ENCODE results near the gene TSEN54. TPM values are rescaled to one million over a fixed set of nuclear protein-coding genes. Genes with fewer than 3 reads are reported as not detected.
"Not testable (repeated sequence)": the region's sequence is repeated elsewhere in the genome, so short reads cannot be mapped to it uniquely, and the experiment has no call there.

Gene TSEN54
- total RNA-seq, 2 experiments from 2014 or later, result 57.4 to 69.8 TPM

DNA sequence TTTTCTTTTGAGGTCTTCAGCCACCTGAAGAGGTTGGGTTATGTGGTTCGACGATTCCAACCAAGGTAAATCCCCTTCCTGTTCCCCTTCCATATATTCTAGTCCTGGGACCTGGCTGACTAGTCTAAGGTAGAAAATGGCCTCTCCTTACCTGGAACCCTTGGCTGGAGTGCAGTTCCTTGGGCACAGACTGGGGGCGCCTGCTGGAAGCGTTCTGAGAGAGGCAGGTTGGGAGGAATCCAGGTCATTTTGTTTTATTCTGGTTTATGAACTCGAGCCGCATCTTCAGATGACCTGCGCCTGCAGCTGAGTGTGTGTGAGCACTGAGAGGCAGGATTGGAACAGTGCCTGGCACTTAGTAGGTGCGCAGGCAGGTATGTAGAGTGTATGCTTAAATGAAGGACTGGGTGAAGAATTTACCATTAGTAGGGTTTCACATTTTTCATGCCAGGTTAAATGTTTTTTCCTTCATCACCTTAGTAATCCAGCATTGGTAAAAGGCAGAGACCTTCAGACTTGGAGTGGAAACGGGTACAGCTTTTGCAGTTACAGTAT lies 2.7 kb downstream of the TSEN54 start:
- Histone ChIP-seq H3K27ac (ENCODE audit: low read depth, low read length, poor library complexity, severe bottlenecking) (no peak overlapping the region), H2AFZ (ENCODE audit: low read length) (no peak overlapping the region), H3K9me2 (ENCODE audit: insufficient read depth, low read length) (no peaks in the 10 kb centered on the region), H3K36me3 (ENCODE audit: insufficient read depth, low read length) (peaks cover 38% of the 10 kb centered on the region), H3K9me3 (ENCODE audit: low read length) (no peaks in the 10 kb centered on the region), H3K4me2 (ENCODE audit: low read length) (peak overlapping the region; percentile 82), H3K4me1 (ENCODE audit: insufficient read depth, low read length, poor library complexity, severe bottlenecking) (peaks cover 31% of the 10 kb centered on the region), H3K79me2 (ENCODE audit: insufficient read depth, low read depth, low read length) (peaks cover 6% of the 10 kb centered on the region; the same call in 1 of the 2 replicates), H4K20me1 (ENCODE audit: insufficient read depth, low read length) (peaks cover 8% of the 10 kb centered on the region; the same call in 1 of the 2 replicates), H3K4me3 (ENCODE audit: low read depth, low read length, poor library complexity, severe bottlenecking) (no peak overlapping the region)
- ChIA-PET CTCF (ENCODE audit: unreplicated experiment) (interaction anchor here (0.5 to 0.6 kb wide), 2 partner anchors 82 to 279 kb away, joined by 3 read pairs; no protein-coding TSS in a partner anchor), POLR2A (no interaction called here)
- BruUV-seq (replicated peaks), result no TSS peak
- TF ChIP-seq, protein P1, sequence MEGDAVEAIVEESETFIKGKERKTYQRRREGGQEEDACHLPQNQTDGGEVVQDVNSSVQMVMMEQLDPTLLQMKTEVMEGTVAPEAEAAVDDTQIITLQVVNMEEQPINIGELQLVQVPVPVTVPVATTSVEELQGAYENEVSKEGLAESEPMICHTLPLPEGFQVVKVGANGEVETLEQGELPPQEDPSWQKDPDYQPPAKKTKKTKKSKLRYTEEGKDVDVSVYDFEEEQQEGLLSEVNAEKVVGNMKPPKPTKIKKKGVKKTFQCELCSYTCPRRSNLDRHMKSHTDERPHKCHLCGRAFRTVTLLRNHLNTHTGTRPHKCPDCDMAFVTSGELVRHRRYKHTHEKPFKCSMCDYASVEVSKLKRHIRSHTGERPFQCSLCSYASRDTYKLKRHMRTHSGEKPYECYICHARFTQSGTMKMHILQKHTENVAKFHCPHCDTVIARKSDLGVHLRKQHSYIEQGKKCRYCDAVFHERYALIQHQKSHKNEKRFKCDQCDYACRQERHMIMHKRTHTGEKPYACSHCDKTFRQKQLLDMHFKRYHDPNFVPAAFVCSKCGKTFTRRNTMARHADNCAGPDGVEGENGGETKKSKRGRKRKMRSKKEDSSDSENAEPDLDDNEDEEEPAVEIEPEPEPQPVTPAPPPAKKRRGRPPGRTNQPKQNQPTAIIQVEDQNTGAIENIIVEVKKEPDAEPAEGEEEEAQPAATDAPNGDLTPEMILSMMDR (conservative IDR thresholded peaks at IDR 0.05; ENCODE audit: low read length), result peak; percentile 53
- no peak for TF ChIP-seq EZH2phosphoT487 (IDR thresholded peaks at IDR 0.05; ENCODE audit: borderline replicate concordance, low read depth, low read length)
- no peak for DNase-seq (ENCODE audit: low spot score)
- intact Hi-C loops (cut with micrococcal nuclease; ENCODE audit: unreplicated experiment), result loop anchor here (5.0 kb wide), 2 partner anchors 48 to 232 kb away; partner anchors contain the start of gene SLC25A19

DNA sequence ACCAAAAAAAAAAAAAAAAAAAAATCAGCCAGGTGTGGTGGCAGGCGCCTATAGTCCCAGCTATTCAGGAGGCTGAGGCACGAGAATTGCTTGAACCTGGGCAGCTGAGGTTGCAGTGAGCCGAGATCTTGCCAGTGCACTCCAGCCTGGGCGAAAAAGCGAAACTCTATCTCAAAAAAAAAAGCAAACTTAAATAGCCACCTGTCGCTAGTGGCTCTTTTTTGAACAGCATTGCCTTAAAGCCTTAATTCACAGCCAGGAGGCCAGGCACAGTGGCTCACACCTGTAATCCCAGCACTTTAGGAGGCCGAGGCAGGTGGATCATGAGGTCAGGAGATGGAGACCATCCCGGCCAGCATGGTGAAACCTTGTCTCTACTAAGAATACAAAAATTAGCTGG lies 4.1 kb downstream of the TSEN54 start:
- H3K79me2 ChIP-seq (ENCODE audit: insufficient read depth, low read depth, low read length); H3K4me2 ChIP-seq (ENCODE audit: low read length); DNase-seq (ENCODE audit: low spot score); H3K9me3 ChIP-seq (ENCODE audit: low read length); H4K20me1 ChIP-seq (ENCODE audit: insufficient read depth, low read length); H3K27ac ChIP-seq (ENCODE audit: low read depth, low read length, poor library complexity, severe bottlenecking); H2AFZ ChIP-seq (ENCODE audit: low read length); H3K4me3 ChIP-seq (ENCODE audit: low read depth, low read length, poor library complexity, severe bottlenecking); BruUV-seq (replicated peaks); H3K9me2 ChIP-seq (ENCODE audit: insufficient read depth, low read length); intact Hi-C loops (cut with micrococcal nuclease; ENCODE audit: unreplicated experiment): not testable (repeated sequence)
- POLR2A ChIA-PET, result interaction anchor here (0.6 to 1.1 kb wide), 3 partner anchors 140 to 308 kb away, joined by 3 to 7 read pairs (median 3); no protein-coding TSS in a partner anchor
- CTCF ChIA-PET (ENCODE audit: unreplicated experiment), result interaction anchor here (0.6 kb wide), 1 partner anchor 245 kb away, joined by 3 read pairs; no protein-coding TSS in a partner anchor
- H3K4me1 ChIP-seq (ENCODE audit: insufficient read depth, low read length, poor library complexity, severe bottlenecking), result peaks cover 34% of the 10 kb centered on the region
- H3K36me3 ChIP-seq (ENCODE audit: insufficient read depth, low read length), result peaks cover 41% of the 10 kb centered on the region

DNA sequence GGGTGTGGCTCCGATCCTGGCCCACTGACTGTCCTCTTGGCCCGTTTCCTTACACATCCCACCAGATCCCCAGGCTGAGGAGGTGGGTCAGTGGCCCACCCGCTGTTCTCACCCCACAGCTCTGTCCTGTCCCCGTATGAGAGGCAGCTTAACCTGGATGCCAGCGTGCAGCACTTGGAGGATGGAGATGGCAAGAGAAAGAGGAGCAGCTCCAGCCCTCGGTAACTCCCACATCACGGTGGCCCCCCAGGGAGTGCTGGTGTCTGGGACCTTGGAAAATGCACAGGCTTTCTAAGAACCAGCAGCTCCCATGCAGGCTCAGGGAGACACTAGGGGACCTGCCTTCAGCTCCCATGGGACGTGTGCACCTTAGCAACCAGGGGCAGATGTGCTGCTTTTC lies 5.0 kb downstream of the TSEN54 start:
- no peaks in the 10 kb centered on the region for H3K9me2 ChIP-seq (ENCODE audit: insufficient read depth, low read length)
- peaks cover 6% of the 10 kb centered on the region; the same call in 1 of the 2 replicates for H3K79me2 ChIP-seq (ENCODE audit: insufficient read depth, low read depth, low read length)
- CTCF ChIA-PET (ENCODE audit: unreplicated experiment), result no interaction called here
- H3K36me3 ChIP-seq (ENCODE audit: insufficient read depth, low read length), result peaks cover 41% of the 10 kb centered on the region
- intact Hi-C loops (cut with micrococcal nuclease; ENCODE audit: unreplicated experiment), result no loop called here
- DNase-seq (ENCODE audit: low spot score), result no peak
- H3K27ac ChIP-seq (ENCODE audit: low read depth, low read length, poor library complexity, severe bottlenecking), result no peak overlapping the region
- no peaks in the 10 kb centered on the region for H3K9me3 ChIP-seq (ENCODE audit: low read length)
- no peak overlapping the region for H3K4me2 ChIP-seq (ENCODE audit: low read length)
- peaks cover 8% of the 10 kb centered on the region; the same call in 1 of the 2 replicates for H4K20me1 ChIP-seq (ENCODE audit: insufficient read depth, low read length)
- H2AFZ ChIP-seq (ENCODE audit: low read length), result no peak overlapping the region
- BruUV-seq (replicated peaks), result no TSS peak
- TF ChIP-seq, protein P1 (conservative IDR thresholded peaks at IDR 0.05; ENCODE audit: low read length), result no peak
- no peak for TF ChIP-seq EZH2phosphoT487 (IDR thresholded peaks at IDR 0.05; ENCODE audit: borderline replicate concordance, low read depth, low read length)
- POLR2A ChIA-PET, result interaction anchor here (0.7 to 1.1 kb wide), 3 partner anchors 14 to 259 kb away, joined by 3 to 5 read pairs (median 3); partner anchors contain the start of gene TMEM94
- no peak overlapping the region for H3K4me3 ChIP-seq (ENCODE audit: low read depth, low read length, poor library complexity, severe bottlenecking)
- peaks cover 35% of the 10 kb centered on the region for H3K4me1 ChIP-seq (ENCODE audit: insufficient read depth, low read length, poor library complexity, severe bottlenecking)

Data from OCI-LY7 (cell line).